ENCODE measurements around the gene PIWIL1.

DNA sequence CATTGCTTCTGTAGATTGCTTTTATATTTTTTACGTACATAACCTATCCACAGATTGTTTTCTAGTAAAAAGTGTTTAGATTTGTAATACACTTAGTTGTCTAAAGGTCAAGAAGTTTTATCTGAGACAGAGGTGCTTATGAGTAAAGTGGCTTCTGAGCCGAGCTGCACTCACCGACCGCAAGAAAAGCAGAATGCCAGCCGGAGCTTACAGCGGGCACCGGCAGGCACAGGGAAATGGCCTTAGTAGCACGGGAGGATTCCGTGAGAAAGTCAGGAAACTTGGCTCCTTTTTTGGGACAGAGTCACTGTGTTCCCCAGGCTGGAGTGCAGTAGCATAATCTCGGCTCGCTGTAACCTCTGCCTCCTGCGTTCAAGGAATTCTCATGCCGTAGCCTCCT is 29.8 kb downstream of the PIWIL1 start:
- TF ChIP-seq, protein P1, sequence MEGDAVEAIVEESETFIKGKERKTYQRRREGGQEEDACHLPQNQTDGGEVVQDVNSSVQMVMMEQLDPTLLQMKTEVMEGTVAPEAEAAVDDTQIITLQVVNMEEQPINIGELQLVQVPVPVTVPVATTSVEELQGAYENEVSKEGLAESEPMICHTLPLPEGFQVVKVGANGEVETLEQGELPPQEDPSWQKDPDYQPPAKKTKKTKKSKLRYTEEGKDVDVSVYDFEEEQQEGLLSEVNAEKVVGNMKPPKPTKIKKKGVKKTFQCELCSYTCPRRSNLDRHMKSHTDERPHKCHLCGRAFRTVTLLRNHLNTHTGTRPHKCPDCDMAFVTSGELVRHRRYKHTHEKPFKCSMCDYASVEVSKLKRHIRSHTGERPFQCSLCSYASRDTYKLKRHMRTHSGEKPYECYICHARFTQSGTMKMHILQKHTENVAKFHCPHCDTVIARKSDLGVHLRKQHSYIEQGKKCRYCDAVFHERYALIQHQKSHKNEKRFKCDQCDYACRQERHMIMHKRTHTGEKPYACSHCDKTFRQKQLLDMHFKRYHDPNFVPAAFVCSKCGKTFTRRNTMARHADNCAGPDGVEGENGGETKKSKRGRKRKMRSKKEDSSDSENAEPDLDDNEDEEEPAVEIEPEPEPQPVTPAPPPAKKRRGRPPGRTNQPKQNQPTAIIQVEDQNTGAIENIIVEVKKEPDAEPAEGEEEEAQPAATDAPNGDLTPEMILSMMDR (IDR thresholded peaks at IDR 0.05 in 8 of 11, conservative IDR thresholded peaks at IDR 0.05 in 3 of 11) = no peak
- TF ChIP-seq POLR2A (IDR thresholded peaks at IDR 0.05) (no peak), POLR2AphosphoS5 (IDR thresholded peaks at IDR 0.05) (no peak)

Measured in spleen (tissue), 7 donors.